Upper lobe of left lung (tissue), 6 donors: ENCODE measurements around the gene CTSE. TPM values are rescaled to one million over a fixed set of nuclear protein-coding genes. Genes with fewer than 3 reads are reported as not detected.

ENCODE experiments used
- ATAC-seq, 2 donors: fragments of 200-7000 bp; cut with Tn5 transposase; one replicate each; pipeline ENCODE4 v1.9.1; 2022; ENCODE audit warnings: mild to moderate bottlenecking in 2 of 2, moderate library complexity in 2 of 2; ENCODE audit not compliant: low FRiP score in 2 of 2
- DNase-seq, 2 donors: peaks; one replicate each; pipeline ENCODE4 v3.0.0-alpha.2; 2019 to 2020
- H3K27ac ChIP-seq, 4 donors: fragments of 200-600 bp; sonication (generic); one replicate each; pipeline ENCODE4 v1.5.1; 2016 to 2019
- H3K27me3 ChIP-seq, 4 donors: fragments of 200-600 bp; sonication (generic); one replicate each; pipeline ENCODE4 v1.5.1; 2017 to 2019
- H3K36me3 ChIP-seq, 4 donors: fragments of 200-600 bp; sonication (generic); one replicate each; pipeline ENCODE4 v1.5.1; 2016 to 2019
- H3K4me1 ChIP-seq, 4 donors: fragments of 200-600 bp; sonication (generic); one replicate each; pipeline ENCODE4 v1.5.1; 2018 to 2019
- H3K4me3 ChIP-seq, 4 donors: fragments of 200-600 bp; sonication (generic); one replicate each; pipeline ENCODE4 v1.5.1; 2017 to 2019; ENCODE audit warnings: mild to moderate bottlenecking in 2 of 4, moderate library complexity in 1 of 4
- H3K9me3 ChIP-seq, 4 donors: fragments of 200-600 bp; sonication (generic); one replicate each; pipeline ENCODE4 v1.5.1; 2018 to 2019
- CTCF ChIP-seq, 6 experiments: fragments of 450-650 bp in 4 of 6; fragments of 200-600 bp in 2 of 6; sonication (generic) in 2 of 6; IDR thresholded peaks; one replicate each; pipeline ENCODE4 v1.5.1; 2016 to 2019; ENCODE audit warnings: antibody characterized with exemption in 6 of 6
- EP300 ChIP-seq, 4 donors: sonication (generic); formaldehyde crosslinking; IDR thresholded peaks; one replicate each; pipeline ENCODE4 v1.5.1; 2017; ENCODE audit warnings: antibody characterized with exemption in 4 of 4, control low read depth in 2 of 4
- POLR2A ChIP-seq, 4 donors: fragments of 450-650 bp; IDR thresholded peaks; one replicate each; pipeline ENCODE4 v1.5.1; 2016 to 2017; ENCODE audit warnings: antibody characterized with exemption in 4 of 4, mild to moderate bottlenecking in 2 of 4
- POLR2AphosphoS5 ChIP-seq, 2 donors: sonication (generic); formaldehyde crosslinking; IDR thresholded peaks; one replicate each; pipeline ENCODE4 v1.5.1; 2017; ENCODE audit warnings: antibody characterized with exemption in 2 of 2
- WGBS, 2 donors: methylation state at CpG; one replicate each; pipeline ENCODE4 v1.1.5; 2017 to 2018; 5-methylcytosine and 5-hydroxymethylcytosine counted together
- total RNA-seq, 6 donors: library from RNA; depleted of rRNA in 4 of 6; stranded (reverse); fragments of >200 nt in 4 of 6; gene quantifications; one replicate each; pipeline versions ENCODE4 v1.1.0 to v1.2.1, GENCODE V29; 2016 to 2021
- donor health status: DM: no; HTN: no; CAD: no; lungs with moderate emphysema.
- donor health status: DM: no; HTN: yes; CAD: no; lungs with severe emphysema.

Gene CTSE
- 100 to 1,000 TPM in 3 of 6 donors, 10 to 100 TPM in 3; 34.6 to 132 (median 106) TPM for total RNA-seq

GRCh38 chr1:206023695-206024094 lies at the start of gene CTSE:
Gene CTSE (minus strand): TSS chr1:206023895. CDS start chr1:206023791, 104 bp downstream.
- WGBS, 2 donors: 54 to 79% methylated on average over 11 of the region's 11 CpGs
- Histone ChIP-seq H3K9me3 (no peaks in the 10 kb centered on the region), H3K4me3 (peak within 1 kb of the TSS in 3 of 4 donors; percentile 17 to 40 (median 21)), H3K36me3 (no peaks in the 10 kb centered on the region), H3K4me1 (peaks cover 0 to 17% (median 6%) of the 10 kb centered on the region in 4 donors), H3K27me3 (no peaks in the 10 kb centered on the region), H3K27ac (peak within 1 kb of the TSS in 3 of 4 donors; percentile 57 to 75 (median 62))
- ATAC-seq (peak; percentile 71 to 84), DNase-seq (peak in 1 of 2 donors; percentile 83)
- TF ChIP-seq POLR2A (IDR thresholded peaks at IDR 0.05) (peak in 1 of 4 donors; percentile 42), POLR2AphosphoS5 (IDR thresholded peaks at IDR 0.05) (peak; percentile 30 to 67), EP300 (IDR thresholded peaks at IDR 0.05) (peak in 2 of 4 donors; percentile 71 to 81), CTCF (IDR thresholded peaks at IDR 0.05) (no peak)

GRCh38 chr1:206070627-206071304 lies 47.1 kb upstream of the CTSE start:
- Histone ChIP-seq H3K9me3 (no peaks in the 10 kb centered on the region), H3K27ac (no peak overlapping the region), H3K27me3 (no peaks in the 10 kb centered on the region), H3K36me3 (no peaks in the 10 kb centered on the region), H3K4me1 (peaks cover 0 to 18% (median 8%) of the 10 kb centered on the region in 4 donors), H3K4me3 (no peak overlapping the region)
- TF ChIP-seq POLR2A (IDR thresholded peaks at IDR 0.05): no peak
- TF ChIP-seq POLR2AphosphoS5 (IDR thresholded peaks at IDR 0.05): no peak
- TF ChIP-seq EP300 (IDR thresholded peaks at IDR 0.05): no peak
- TF ChIP-seq CTCF (IDR thresholded peaks at IDR 0.05): no peak
- 83 to 84% methylated on average over 9 of the region's 9 CpGs for WGBS, 2 donors
- ATAC-seq (no peak), DNase-seq (peak in 1 of 2 donors; percentile 28)

- Histone ChIP-seq H3K36me3 (no peaks in the 10 kb centered on the region), H3K27me3 (no peaks in the 10 kb centered on the region), H3K4me1 (peaks cover 0 to 18% (median 8%) of the 10 kb centered on the region in 4 donors), H3K9me3 (no peaks in the 10 kb centered on the region), H3K27ac (peak overlapping the region in 1 of 4 donors; percentile 73), H3K4me3 (no peak overlapping the region)
- TF ChIP-seq POLR2AphosphoS5 (IDR thresholded peaks at IDR 0.05) (no peak), POLR2A (IDR thresholded peaks at IDR 0.05) (no peak), CTCF (IDR thresholded peaks at IDR 0.05) (no peak), EP300 (IDR thresholded peaks at IDR 0.05) (no peak)
- ATAC-seq (no peak), DNase-seq (no peak)
- 45 to 50% methylated on average over 1 of the region's 1 CpG for WGBS, 2 donors
Measured at GRCh38 chr1:206068314-206068713, 44.6 kb upstream of the CTSE start.

DNA sequence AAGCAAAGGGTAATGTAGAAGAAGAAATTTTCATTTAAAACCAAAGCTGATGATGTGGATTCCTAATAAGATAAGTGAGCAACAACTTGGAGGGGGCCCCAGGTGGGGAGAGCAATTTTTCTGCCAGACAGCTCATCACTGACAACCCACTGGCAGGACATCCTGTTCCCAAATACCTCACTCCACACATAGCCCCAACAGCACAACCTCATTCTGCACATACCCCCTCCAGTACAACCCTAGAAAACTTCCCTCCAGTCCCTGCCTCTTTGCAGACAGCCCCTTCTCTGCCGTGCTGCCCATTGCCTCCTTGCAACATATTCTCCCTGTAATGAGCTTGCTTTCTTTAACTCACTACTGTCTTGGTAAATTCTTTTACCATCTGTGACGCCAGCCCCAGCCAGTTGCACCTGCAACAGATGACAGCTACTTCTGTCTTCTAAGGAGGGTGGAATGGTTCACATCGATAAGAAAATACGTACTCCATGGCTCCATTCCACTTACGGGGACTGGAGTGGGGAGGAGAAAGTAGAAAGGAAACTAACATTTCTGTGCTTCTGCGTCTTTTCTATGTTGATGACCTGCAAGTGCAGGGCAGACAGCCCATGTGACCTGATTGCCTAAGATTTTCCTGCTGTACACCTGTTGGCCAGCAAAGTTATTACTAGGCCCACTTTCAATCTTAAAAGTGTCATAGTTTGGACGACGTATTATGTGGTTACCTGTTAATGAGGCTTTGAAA lies 44.0 kb upstream of the CTSE start:
- peaks cover 0 to 18% (median 8%) of the 10 kb centered on the region in 4 donors for H3K4me1 ChIP-seq
- ATAC-seq: peak; percentile 31 to 77
- peak overlapping the region in 2 of 4 donors; percentile 3 to 7 for H3K4me3 ChIP-seq
- peak in 1 of 2 donors; percentile 64 for DNase-seq
- peak overlapping the region in 2 of 4 donors; percentile 24 to 73 for H3K27ac ChIP-seq
- WGBS, 2 donors: 30 to 41% methylated on average over 8 of the region's 8 CpGs
- TF ChIP-seq CTCF (IDR thresholded peaks at IDR 0.05): peak in 2 of 6 experiments; percentile 31 to 42
- TF ChIP-seq POLR2A (IDR thresholded peaks at IDR 0.05): no peak
- TF ChIP-seq POLR2AphosphoS5 (IDR thresholded peaks at IDR 0.05): no peak
- no peaks in the 10 kb centered on the region for H3K27me3 ChIP-seq
- no peaks in the 10 kb centered on the region for H3K9me3 ChIP-seq
- H3K36me3 ChIP-seq: no peaks in the 10 kb centered on the region
